Left ventricle myocardium inferior (tissue), 1 donor: Measurements from ENCODE around the gene PHF14. TPM values are rescaled to one million over a fixed set of nuclear protein-coding genes. Genes with fewer than 3 reads are reported as not detected.

Experiments used
- DNase-seq: peaks from one replicate; pipeline ENCODE4 v3.0.0-alpha.2; 2020
- H3K27ac ChIP-seq: fragments of 200-600 bp; replicated peaks from 2 replicates; pipeline ENCODE4 v1.8.0; 2021
- H3K27me3 ChIP-seq: fragments of 200-600 bp; 2 replicates; pipeline ENCODE4 v1.8.0; 2021; ENCODE audit warnings: low read depth
- H3K36me3 ChIP-seq: fragments of 200-600 bp; 2 replicates; pipeline ENCODE4 v1.8.0; 2021
- H3K4me1 ChIP-seq: fragments of 200-600 bp; 2 replicates; pipeline ENCODE4 v1.8.0; 2021
- H3K4me3 ChIP-seq: fragments of 200-600 bp; 2 replicates; pipeline ENCODE4 v1.8.0; 2021; ENCODE audit warnings: mild to moderate bottlenecking, moderate library complexity
- H3K9me3 ChIP-seq: fragments of 200-600 bp; replicated peaks from 2 replicates; pipeline ENCODE4 v1.8.0; 2021
- CTCF ChIP-seq: fragments of 200-600 bp; IDR thresholded peaks from 2 replicates; pipeline ENCODE4 v1.8.0; 2021; ENCODE audit warnings: antibody characterized with exemption, mild to moderate bottlenecking, borderline replicate concordance
- intact Hi-C: fragments of 100-400 bp; cut with micrococcal nuclease; formaldehyde crosslinking; loops from one replicate; pipeline ENCODE4 v1.11.0; 2022
- total RNA-seq: library from RNA; stranded (reverse); fragmentation: NEBNext Ultra II Directional; extraction: Animal tissue kit (Norgen Biotek cat#: 25700); gene quantifications from one replicate; pipeline ENCODE4 v1.2.1, GENCODE V29; 2021
- donor health status: DM: no; HTN: yes; CAD: no; lungs with severe emphysema.

PHF14 gene
- total RNA-seq, 1 donor from 2014 or later = 13.0 TPM

- Histone ChIP-seq H3K36me3 (no peaks in the 10 kb centered on the region), H3K27ac (no peak overlapping the region), H3K4me1 (no peaks in the 10 kb centered on the region), H3K9me3 (no peaks in the 10 kb centered on the region), H3K27me3 (no peaks in the 10 kb centered on the region), H3K4me3 (no peak overlapping the region)
- intact Hi-C loops = no loop called here
- no peak for TF ChIP-seq CTCF
- DNase-seq = no peak
Measured at GRCh38 chr7:11176985-11177555, 203.4 kb downstream of the PHF14 start.

GRCh38 chr7:11177793-11178192 lies 204.1 kb downstream of the PHF14 start:
- H3K27me3 ChIP-seq = no peaks in the 10 kb centered on the region
- no peak overlapping the region for H3K27ac ChIP-seq
- DNase-seq = no peak
- intact Hi-C loops = no loop called here
- no peaks in the 10 kb centered on the region for H3K36me3 ChIP-seq
- H3K9me3 ChIP-seq = no peaks in the 10 kb centered on the region
- H3K4me3 ChIP-seq = no peak overlapping the region
- no peaks in the 10 kb centered on the region for H3K4me1 ChIP-seq
- no peak for TF ChIP-seq CTCF

DNA sequence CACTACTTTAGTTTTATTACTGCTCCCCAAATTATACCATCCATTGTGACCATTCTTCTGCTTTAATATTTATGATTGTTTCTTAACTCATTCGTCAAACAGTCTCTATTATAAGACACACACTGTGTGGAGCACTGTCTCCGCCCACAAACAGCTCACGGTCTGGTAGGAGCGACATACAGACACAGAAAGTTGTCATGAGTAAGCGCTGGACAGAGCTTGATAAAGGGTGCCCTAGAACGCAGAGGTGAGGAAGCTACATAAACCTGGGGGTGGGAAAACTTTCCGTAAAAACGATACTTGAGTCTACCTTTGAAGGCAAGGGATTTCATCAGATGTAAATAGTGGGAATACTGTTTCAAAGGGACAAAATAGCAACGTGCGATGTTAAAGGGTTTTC lies 207.9 kb downstream of the PHF14 start:
- Histone ChIP-seq H3K4me3 (no peak overlapping the region), H3K27ac (no peak overlapping the region), H3K36me3 (no peaks in the 10 kb centered on the region), H3K4me1 (no peaks in the 10 kb centered on the region), H3K27me3 (no peaks in the 10 kb centered on the region), H3K9me3 (peaks cover 12% of the 10 kb centered on the region)
- intact Hi-C loops = no loop called here
- TF ChIP-seq CTCF = no peak
- no peak for DNase-seq

DNA sequence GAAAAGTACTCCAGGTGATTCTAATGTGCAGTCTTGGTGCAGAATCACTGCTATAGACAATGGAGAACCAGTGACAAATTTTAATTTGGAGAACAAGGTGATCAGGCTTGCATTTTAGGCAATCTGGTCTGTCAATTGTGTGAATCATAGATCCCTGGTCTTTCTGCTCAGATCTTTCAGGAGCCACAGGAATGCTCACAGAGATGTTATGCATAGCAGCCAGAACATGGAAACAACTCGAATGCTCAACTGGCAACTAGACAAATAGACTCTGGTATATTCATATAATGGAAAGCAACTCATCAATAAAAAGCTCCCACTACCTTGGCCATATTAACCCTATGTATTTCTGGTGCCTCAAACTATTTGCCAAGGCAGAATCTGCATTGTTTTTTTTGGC lies 209.1 kb downstream of the PHF14 start:
- no peaks in the 10 kb centered on the region for H3K4me1 ChIP-seq
- no peak for TF ChIP-seq CTCF
- no peak overlapping the region for H3K27ac ChIP-seq
- intact Hi-C loops = no loop called here
- no peaks in the 10 kb centered on the region for H3K27me3 ChIP-seq
- H3K4me3 ChIP-seq = no peak overlapping the region
- H3K9me3 ChIP-seq = peaks cover 12% of the 10 kb centered on the region
- DNase-seq = no peak
- no peaks in the 10 kb centered on the region for H3K36me3 ChIP-seq

GRCh38 chr7:11185179-11185815 lies 211.6 kb downstream of the PHF14 start:
- Histone ChIP-seq H3K27ac (no peak overlapping the region), H3K9me3 (peaks cover 12% of the 10 kb centered on the region), H3K4me1 (no peaks in the 10 kb centered on the region), H3K27me3 (no peaks in the 10 kb centered on the region), H3K36me3 (no peaks in the 10 kb centered on the region), H3K4me3 (no peak overlapping the region)
- intact Hi-C loops = no loop called here
- DNase-seq = no peak
- no peak for TF ChIP-seq CTCF
